ENCODE results near the gene PTPRM.

DNA sequence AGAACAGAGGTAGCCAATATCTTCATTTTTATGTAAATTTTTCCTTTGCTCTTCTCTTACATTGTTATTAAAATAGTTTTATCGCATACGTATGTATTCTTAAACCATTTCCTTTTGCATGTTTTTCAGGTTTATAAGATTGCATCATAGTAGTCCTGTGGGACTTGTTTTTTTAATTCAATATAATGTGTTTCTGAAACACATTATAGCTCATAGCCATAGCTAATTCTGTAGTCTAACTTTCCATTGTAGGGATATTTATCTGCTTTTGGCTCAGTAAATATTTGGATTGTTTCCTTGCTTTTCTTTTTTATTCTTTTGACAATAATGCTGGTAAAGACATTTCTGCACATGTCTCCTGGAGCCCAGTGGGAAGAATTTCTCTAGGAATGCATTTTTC is 484.3 kb downstream of the PTPRM start:
- TF ChIP-seq, protein P1, sequence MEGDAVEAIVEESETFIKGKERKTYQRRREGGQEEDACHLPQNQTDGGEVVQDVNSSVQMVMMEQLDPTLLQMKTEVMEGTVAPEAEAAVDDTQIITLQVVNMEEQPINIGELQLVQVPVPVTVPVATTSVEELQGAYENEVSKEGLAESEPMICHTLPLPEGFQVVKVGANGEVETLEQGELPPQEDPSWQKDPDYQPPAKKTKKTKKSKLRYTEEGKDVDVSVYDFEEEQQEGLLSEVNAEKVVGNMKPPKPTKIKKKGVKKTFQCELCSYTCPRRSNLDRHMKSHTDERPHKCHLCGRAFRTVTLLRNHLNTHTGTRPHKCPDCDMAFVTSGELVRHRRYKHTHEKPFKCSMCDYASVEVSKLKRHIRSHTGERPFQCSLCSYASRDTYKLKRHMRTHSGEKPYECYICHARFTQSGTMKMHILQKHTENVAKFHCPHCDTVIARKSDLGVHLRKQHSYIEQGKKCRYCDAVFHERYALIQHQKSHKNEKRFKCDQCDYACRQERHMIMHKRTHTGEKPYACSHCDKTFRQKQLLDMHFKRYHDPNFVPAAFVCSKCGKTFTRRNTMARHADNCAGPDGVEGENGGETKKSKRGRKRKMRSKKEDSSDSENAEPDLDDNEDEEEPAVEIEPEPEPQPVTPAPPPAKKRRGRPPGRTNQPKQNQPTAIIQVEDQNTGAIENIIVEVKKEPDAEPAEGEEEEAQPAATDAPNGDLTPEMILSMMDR (IDR thresholded peaks at IDR 0.05): no peak
- TF ChIP-seq NR1H2 (CRISPR knock-in tag; IDR thresholded peaks at IDR 0.05) (no peak), JUN (CRISPR knock-in tag; IDR thresholded peaks at IDR 0.05) (no peak), NFE2L1 (CRISPR knock-in tag; IDR thresholded peaks at IDR 0.05) (no peak), TEAD4 (CRISPR knock-in tag; IDR thresholded peaks at IDR 0.05) (no peak), ZNF121 (CRISPR knock-in tag; IDR thresholded peaks at IDR 0.05) (no peak), ETV6 (CRISPR knock-in tag; IDR thresholded peaks at IDR 0.05) (no peak), FOXK1 (CRISPR knock-in tag; IDR thresholded peaks at IDR 0.05) (no peak), ATF1 (CRISPR knock-in tag; IDR thresholded peaks at IDR 0.05) (no peak)
- TF ChIP-seq, protein P2, sequence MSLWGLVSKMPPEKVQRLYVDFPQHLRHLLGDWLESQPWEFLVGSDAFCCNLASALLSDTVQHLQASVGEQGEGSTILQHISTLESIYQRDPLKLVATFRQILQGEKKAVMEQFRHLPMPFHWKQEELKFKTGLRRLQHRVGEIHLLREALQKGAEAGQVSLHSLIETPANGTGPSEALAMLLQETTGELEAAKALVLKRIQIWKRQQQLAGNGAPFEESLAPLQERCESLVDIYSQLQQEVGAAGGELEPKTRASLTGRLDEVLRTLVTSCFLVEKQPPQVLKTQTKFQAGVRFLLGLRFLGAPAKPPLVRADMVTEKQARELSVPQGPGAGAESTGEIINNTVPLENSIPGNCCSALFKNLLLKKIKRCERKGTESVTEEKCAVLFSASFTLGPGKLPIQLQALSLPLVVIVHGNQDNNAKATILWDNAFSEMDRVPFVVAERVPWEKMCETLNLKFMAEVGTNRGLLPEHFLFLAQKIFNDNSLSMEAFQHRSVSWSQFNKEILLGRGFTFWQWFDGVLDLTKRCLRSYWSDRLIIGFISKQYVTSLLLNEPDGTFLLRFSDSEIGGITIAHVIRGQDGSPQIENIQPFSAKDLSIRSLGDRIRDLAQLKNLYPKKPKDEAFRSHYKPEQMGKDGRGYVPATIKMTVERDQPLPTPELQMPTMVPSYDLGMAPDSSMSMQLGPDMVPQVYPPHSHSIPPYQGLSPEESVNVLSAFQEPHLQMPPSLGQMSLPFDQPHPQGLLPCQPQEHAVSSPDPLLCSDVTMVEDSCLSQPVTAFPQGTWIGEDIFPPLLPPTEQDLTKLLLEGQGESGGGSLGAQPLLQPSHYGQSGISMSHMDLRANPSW (CRISPR knock-in tag; conservative IDR thresholded peaks at IDR 0.05; ENCODE audit: low read depth): no peak
- TF ChIP-seq, protein P3, sequence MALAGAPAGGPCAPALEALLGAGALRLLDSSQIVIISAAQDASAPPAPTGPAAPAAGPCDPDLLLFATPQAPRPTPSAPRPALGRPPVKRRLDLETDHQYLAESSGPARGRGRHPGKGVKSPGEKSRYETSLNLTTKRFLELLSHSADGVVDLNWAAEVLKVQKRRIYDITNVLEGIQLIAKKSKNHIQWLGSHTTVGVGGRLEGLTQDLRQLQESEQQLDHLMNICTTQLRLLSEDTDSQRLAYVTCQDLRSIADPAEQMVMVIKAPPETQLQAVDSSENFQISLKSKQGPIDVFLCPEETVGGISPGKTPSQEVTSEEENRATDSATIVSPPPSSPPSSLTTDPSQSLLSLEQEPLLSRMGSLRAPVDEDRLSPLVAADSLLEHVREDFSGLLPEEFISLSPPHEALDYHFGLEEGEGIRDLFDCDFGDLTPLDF (CRISPR knock-in tag; IDR thresholded peaks at IDR 0.05): no peak
- TF ChIP-seq, protein P4, sequence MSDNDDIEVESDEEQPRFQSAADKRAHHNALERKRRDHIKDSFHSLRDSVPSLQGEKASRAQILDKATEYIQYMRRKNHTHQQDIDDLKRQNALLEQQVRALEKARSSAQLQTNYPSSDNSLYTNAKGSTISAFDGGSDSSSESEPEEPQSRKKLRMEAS (CRISPR knock-in tag; IDR thresholded peaks at IDR 0.05): no peak
- TF ChIP-seq, protein P5, sequence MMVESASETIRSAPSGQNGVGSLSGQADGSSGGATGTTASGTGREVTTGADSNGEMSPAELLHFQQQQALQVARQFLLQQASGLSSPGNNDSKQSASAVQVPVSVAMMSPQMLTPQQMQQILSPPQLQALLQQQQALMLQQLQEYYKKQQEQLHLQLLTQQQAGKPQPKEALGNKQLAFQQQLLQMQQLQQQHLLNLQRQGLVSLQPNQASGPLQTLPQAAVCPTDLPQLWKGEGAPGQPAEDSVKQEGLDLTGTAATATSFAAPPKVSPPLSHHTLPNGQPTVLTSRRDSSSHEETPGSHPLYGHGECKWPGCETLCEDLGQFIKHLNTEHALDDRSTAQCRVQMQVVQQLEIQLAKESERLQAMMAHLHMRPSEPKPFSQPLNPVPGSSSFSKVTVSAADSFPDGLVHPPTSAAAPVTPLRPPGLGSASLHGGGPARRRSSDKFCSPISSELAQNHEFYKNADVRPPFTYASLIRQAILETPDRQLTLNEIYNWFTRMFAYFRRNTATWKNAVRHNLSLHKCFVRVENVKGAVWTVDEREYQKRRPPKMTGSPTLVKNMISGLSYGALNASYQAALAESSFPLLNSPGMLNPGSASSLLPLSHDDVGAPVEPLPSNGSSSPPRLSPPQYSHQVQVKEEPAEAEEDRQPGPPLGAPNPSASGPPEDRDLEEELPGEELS (CRISPR knock-in tag; IDR thresholded peaks at IDR 0.05): no peak
- TF ChIP-seq, protein P6, sequence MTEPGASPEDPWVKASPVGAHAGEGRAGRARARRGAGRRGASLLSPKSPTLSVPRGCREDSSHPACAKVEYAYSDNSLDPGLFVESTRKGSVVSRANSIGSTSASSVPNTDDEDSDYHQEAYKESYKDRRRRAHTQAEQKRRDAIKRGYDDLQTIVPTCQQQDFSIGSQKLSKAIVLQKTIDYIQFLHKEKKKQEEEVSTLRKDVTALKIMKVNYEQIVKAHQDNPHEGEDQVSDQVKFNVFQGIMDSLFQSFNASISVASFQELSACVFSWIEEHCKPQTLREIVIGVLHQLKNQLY (CRISPR knock-in tag; IDR thresholded peaks at IDR 0.05): no peak
